Measurements from ENCODE around the gene UPK3B.
"Not testable (repeated sequence)": the region's sequence is repeated elsewhere in the genome, so short reads cannot be mapped to it uniquely, and the experiment has no call there.

The UPK3B gene

GRCh38 chr7:76495717-76496116 is 14.6 kb upstream of the UPK3B start:
- ATAC-seq = not testable (repeated sequence)

- not testable (repeated sequence) for ATAC-seq
Observed at GRCh38 chr7:76497918-76498582, 12.3 kb upstream of the UPK3B start.

GRCh38 chr7:76498583-76499200 is 11.7 kb upstream of the UPK3B start:
- ATAC-seq = not testable (repeated sequence)

GRCh38 chr7:76499201-76499923 is 11.0 kb upstream of the UPK3B start:
- not testable (repeated sequence) for ATAC-seq

- peak in 1 of 2 donors; percentile 21 for ATAC-seq
Observed at GRCh38 chr7:76499924-76500241, 10.5 kb upstream of the UPK3B start.

GRCh38 chr7:76502224-76502623 is 8.1 kb upstream of the UPK3B start:
- not testable (repeated sequence) for ATAC-seq

GRCh38 chr7:76502836-76503235 is 7.5 kb upstream of the UPK3B start:
- ATAC-seq = not testable (repeated sequence)

- not testable (repeated sequence) for ATAC-seq
Observed at GRCh38 chr7:76503244-76503643, 7.1 kb upstream of the UPK3B start.

GRCh38 chr7:76504351-76505167 is 5.8 kb upstream of the UPK3B start:
- not testable (repeated sequence) for ATAC-seq

GRCh38 chr7:76505168-76506080 is 4.9 kb upstream of the UPK3B start:
- ATAC-seq = no peak

GRCh38 chr7:76506081-76506440 is 4.3 kb upstream of the UPK3B start:
- no peak for ATAC-seq

- not testable (repeated sequence) for ATAC-seq
Observed at GRCh38 chr7:76506643-76507042, 3.7 kb upstream of the UPK3B start.

- ATAC-seq = no peak
Observed at GRCh38 chr7:76507723-76508406, 2.5 kb upstream of the UPK3B start.

- ATAC-seq = not testable (repeated sequence)
Observed at GRCh38 chr7:76511200-76511910, 1.0 kb downstream of the UPK3B start.

GRCh38 chr7:76511911-76512885 is 1.8 kb downstream of the UPK3B start:
- not testable (repeated sequence) for ATAC-seq

GRCh38 chr7:76512941-76513816 is 2.8 kb downstream of the UPK3B start:
- peak in 1 of 2 donors; percentile 28 for ATAC-seq

GRCh38 chr7:76513817-76514799 is 3.8 kb downstream of the UPK3B start:
- no peak for ATAC-seq

All from activated CD4-positive, CD25-positive, alpha-beta regulatory T cell treated with anti-CD3 and anti-CD28 coated beads, Interleukin-2, amount 50 U/mL, for 24 hours (primary cell).